CD14-positive monocyte (primary cell): ENCODE results near the gene TAS2R38. TPM values are rescaled to one million over a fixed set of nuclear protein-coding genes. Genes with fewer than 3 reads are reported as not detected.

Experiments used
- DNase-seq, 3 donors: peaks; one replicate each; pipeline ENCODE4 v3.0.0-alpha.2; 2011 to 2022
- H2AFZ ChIP-seq: 2 replicates; pipeline ENCODE4 v1.6.0; 2012; ENCODE audit warnings: mild to moderate bottlenecking, low read depth, low read length, inconsistent platforms; ENCODE audit not compliant: insufficient read depth, poor library complexity, severe bottlenecking
- H3K27ac ChIP-seq, 2 donors: 1 replicate in 1 of 2; 2 replicates in 1 of 2; pipeline ENCODE4 v1.5.1; 2012 to 2013; ENCODE audit warnings: low read length in 2 of 2, control low read depth in 1 of 2, inconsistent platforms in 1 of 2, low read depth in 1 of 2, mild to moderate bottlenecking in 1 of 2
- H3K27me3 ChIP-seq, 2 donors: one replicate each; pipeline versions ENCODE4 v1.6.0 to v1.6.1; 2011 to 2013; ENCODE audit warnings: low read length in 2 of 2; ENCODE audit not compliant: control insufficient read depth in 2 of 2, insufficient read depth in 2 of 2
- H3K36me3 ChIP-seq, 2 donors: replicated peaks in 1 of 2; 1 replicate in 1 of 2; 2 replicates in 1 of 2; pipeline versions ENCODE4 v1.5.1 to v1.6.1; 2012 to 2013; ENCODE audit warnings: low read length in 2 of 2, control low read depth in 1 of 2, inconsistent platforms in 1 of 2, mild to moderate bottlenecking in 1 of 2; ENCODE audit not compliant: insufficient read depth in 2 of 2, control insufficient read depth in 1 of 2
- H3K4me1 ChIP-seq, 2 donors: 1 replicate in 1 of 2; 2 replicates in 1 of 2; pipeline versions ENCODE4 v1.5.1 to v1.6.1; 2012 to 2013; ENCODE audit warnings: low read length in 2 of 2, control low read depth in 1 of 2, inconsistent platforms in 1 of 2, mild to moderate bottlenecking in 1 of 2, moderate library complexity in 1 of 2; ENCODE audit not compliant: insufficient read depth in 2 of 2, control insufficient read depth in 1 of 2
- H3K4me2 ChIP-seq: replicated peaks from 2 replicates; pipeline ENCODE3; 2012; ENCODE audit warnings: low read length, moderate library complexity, mild to moderate bottlenecking; ENCODE audit not compliant: poor library complexity, severe bottlenecking; ENCODE audit errors: extremely low read depth
- H3K4me3 ChIP-seq, 3 experiments: fragments of 200-600 bp in 1 of 3; sonication (generic) in 1 of 3; replicated peaks in 1 of 3; 1 replicate in 2 of 3; 2 replicates in 1 of 3; pipeline ENCODE4 v1.5.1; 2011 to 2013; ENCODE audit warnings: low read length in 3 of 3, mild to moderate bottlenecking in 3 of 3, control low read depth in 2 of 3, low read depth in 2 of 3, inconsistent platforms in 1 of 3, moderate library complexity in 1 of 3
- H3K79me2 ChIP-seq: 2 replicates; pipeline ENCODE4 v1.6.0; 2012; ENCODE audit warnings: mild to moderate bottlenecking, control low read depth, inconsistent platforms, low read length, moderate library complexity; ENCODE audit not compliant: insufficient read depth
- H3K9ac ChIP-seq: 2 replicates; pipeline ENCODE4 v1.6.0; 2017; ENCODE audit warnings: low read length, mild to moderate bottlenecking; ENCODE audit not compliant: insufficient read depth, poor library complexity, severe bottlenecking
- H3K9me3 ChIP-seq, 2 donors: replicated peaks in 1 of 2; 1 replicate in 1 of 2; 2 replicates in 1 of 2; pipeline versions ENCODE4 v1.5.1 to v1.6.1; 2012 to 2013; ENCODE audit warnings: low read length in 2 of 2, control low read depth in 1 of 2; ENCODE audit not compliant: control insufficient read depth in 1 of 2, insufficient read depth in 1 of 2
- H4K20me1 ChIP-seq: 2 replicates; pipeline ENCODE4 v1.6.0; 2012; ENCODE audit warnings: mild to moderate bottlenecking, low read length, control low read depth, moderate library complexity; ENCODE audit not compliant: insufficient read depth
- H3K27ac Mint-ChIP-seq, 7 donors: one replicate each; pipeline ENCODE4 v1.8.0; 2020; ENCODE audit warnings: mild to moderate bottlenecking in 7 of 7, mixed read lengths in 7 of 7, moderate library complexity in 6 of 7, inconsistent platforms in 2 of 7
- H3K27me3 Mint-ChIP-seq, 3 donors: one replicate each; pipeline ENCODE4 v1.8.0; 2021 to 2022; ENCODE audit warnings: low read depth in 3 of 3, mild to moderate bottlenecking in 3 of 3, mixed read lengths in 3 of 3, moderate library complexity in 3 of 3, inconsistent platforms in 1 of 3
- H3K36me3 Mint-ChIP-seq, 2 donors: one replicate each; pipeline ENCODE4 v1.8.0; 2020; ENCODE audit warnings: mixed read lengths in 2 of 2, inconsistent platforms in 1 of 2, mild to moderate bottlenecking in 1 of 2
- H3K4me1 Mint-ChIP-seq: one replicate; pipeline ENCODE4 v1.8.0; 2020; ENCODE audit warnings: mild to moderate bottlenecking, mixed read lengths
- H3K4me3 Mint-ChIP-seq, 2 donors: one replicate each; pipeline ENCODE4 v1.8.0; 2020; ENCODE audit warnings: mild to moderate bottlenecking in 2 of 2, mixed read lengths in 2 of 2, moderate library complexity in 1 of 2
- H3K9me3 Mint-ChIP-seq, 7 donors: one replicate each; pipeline ENCODE4 v1.8.0; 2020 to 2022; ENCODE audit warnings: mixed read lengths in 7 of 7, mild to moderate bottlenecking in 6 of 7, moderate library complexity in 6 of 7, inconsistent platforms in 2 of 7
- CTCF ChIP-seq: fragments of 200-600 bp; IDR thresholded peaks from one replicate; pipeline ENCODE4 v1.8.0; 2022; ENCODE audit warnings: antibody characterized with exemption, mild to moderate bottlenecking
- WGBS: methylation state at CpG from one replicate; pipeline ENCODE4 v1.1.5; 2013; ENCODE audit warnings: missing lambda C conversion rate; ENCODE audit not compliant: insufficient coverage; 5-methylcytosine and 5-hydroxymethylcytosine counted together
- intact Hi-C, 2 donors: fragments of 100-400 bp; cut with micrococcal nuclease; formaldehyde crosslinking; loops; one replicate each; pipeline versions ENCODE4 v1.15.0 to v1.15.1; 2023
- polyA plus RNA-seq, 3 donors: library from polyadenylated mRNA; depleted of rRNA in 1 of 3; unstranded in 2 of 3; stranded (reverse) in 1 of 3; fragments of 300-500 nt in 2 of 3; fragments of >200 nt in 1 of 3; fragmentation: Illumina TruSeq in 2 of 3; gene quantifications; 1 replicate in 2 of 3; 2 replicates in 1 of 3; pipeline ENCODE4 v1.2.3, GENCODE V29; 2012 to 2021

The TAS2R38 gene
- polyA plus RNA-seq, 3 donors, result not detected

GRCh38 chr7:141945356-141945755, 28.2 kb downstream of the TAS2R38 start:
- Histone ChIP-seq H3K9ac (peak overlapping the region; percentile 63), H4K20me1 (no peaks in the 10 kb centered on the region), H3K4me2 (peak overlapping the region; percentile 52), H3K27ac (peak overlapping the region; percentile 38 to 89), H2AFZ (no peak overlapping the region), H3K36me3 (peaks cover 0 to 15% of the 10 kb centered on the region in 2 donors), H3K79me2 (peaks cover 61% of the 10 kb centered on the region), H3K4me3 (peak overlapping the region; percentile 4 to 61 (median 19)), H3K9me3 (peaks cover 3 to 21% of the 10 kb centered on the region in 2 donors), H3K4me1 (peaks cover 58 to 74% of the 10 kb centered on the region in 2 donors), H3K27me3 (no peaks in the 10 kb centered on the region)
- no CpG with 5 or more reads among the region's 3 CpGs for WGBS
- no peak for TF ChIP-seq CTCF
- Mint-ChIP-seq H3K9me3 (peaks cover 13 to 25% (median 21%) of the 10 kb centered on the region in 7 donors), H3K27ac (peak overlapping the region; percentile 96 to 99 (median 98)), H3K36me3 (peaks cover 25 to 34% of the 10 kb centered on the region in 2 donors), H3K27me3 (no peaks in the 10 kb centered on the region), H3K4me3 (peak overlapping the region; percentile 45 to 71), H3K4me1 (peaks cover 64% of the 10 kb centered on the region)
- intact Hi-C loops, result loop anchor here in 1 of 2 donors (5.0 to 10.0 kb wide), 2 partner anchors 58 to 291 kb away; no protein-coding TSS in a partner anchor
- peak; percentile 93 to 99 (median 99) for DNase-seq

GRCh38 chr7:141944811-141945210, 28.8 kb downstream of the TAS2R38 start:
- peak overlapping the region; percentile 96 to 99 (median 98) for H3K27ac Mint-ChIP-seq
- H3K4me1 ChIP-seq, result peaks cover 52 to 68% of the 10 kb centered on the region in 2 donors
- peaks cover 30 to 38% of the 10 kb centered on the region in 2 donors for H3K36me3 Mint-ChIP-seq
- H3K9me3 Mint-ChIP-seq, result peaks cover 16 to 28% (median 25%) of the 10 kb centered on the region in 7 donors
- no peaks in the 10 kb centered on the region for H3K27me3 ChIP-seq
- no peaks in the 10 kb centered on the region for H3K27me3 Mint-ChIP-seq
- no peak overlapping the region for H2AFZ ChIP-seq
- peak in 2 of 3 donors; percentile 77 to 83 for DNase-seq
- H4K20me1 ChIP-seq, result no peaks in the 10 kb centered on the region
- peak overlapping the region; percentile 63 for H3K9ac ChIP-seq
- no peak for TF ChIP-seq CTCF
- peaks cover 3 to 23% of the 10 kb centered on the region in 2 donors for H3K9me3 ChIP-seq
- WGBS, result no CpG with 5 or more reads among the region's 3 CpGs
- peak overlapping the region; percentile 47 to 89 for H3K27ac ChIP-seq
- H3K4me2 ChIP-seq, result peak overlapping the region; percentile 52
- H3K36me3 ChIP-seq, result peaks cover 0 to 15% of the 10 kb centered on the region in 2 donors
- H3K79me2 ChIP-seq, result peaks cover 67% of the 10 kb centered on the region
- peak overlapping the region; percentile 45 to 71 for H3K4me3 Mint-ChIP-seq
- intact Hi-C loops, result loop anchor here in 1 of 2 donors (5.0 to 10.0 kb wide), 2 partner anchors 58 to 290 kb away; no protein-coding TSS in a partner anchor
- peak overlapping the region; percentile 4 to 61 (median 19) for H3K4me3 ChIP-seq
- H3K4me1 Mint-ChIP-seq, result peaks cover 58% of the 10 kb centered on the region
